H9 (cell line): ENCODE results near the gene KCTD16. TPM values are rescaled to one million over a fixed set of nuclear protein-coding genes. Genes with fewer than 3 reads are reported as not detected.

Experiments
- DNase-seq: peaks from one replicate; pipeline ENCODE4 v3.0.0-alpha.2; 2017
- H2AFZ ChIP-seq: one replicate; pipeline ENCODE4 v1.6.1; 2013; ENCODE audit warnings: mild to moderate bottlenecking, low read length, control low read depth, moderate library complexity
- H2AK5ac ChIP-seq: 2 replicates; pipeline ENCODE4 v1.6.1; 2013; ENCODE audit warnings: low read length, control low read depth, mixed read lengths; ENCODE audit not compliant: insufficient read length
- H2BK120ac ChIP-seq: one replicate; pipeline ENCODE4 v1.6.1; 2013; ENCODE audit warnings: low read depth, mild to moderate bottlenecking, low read length, control low read depth, inconsistent platforms; ENCODE audit not compliant: poor library complexity, severe bottlenecking
- H2BK12ac ChIP-seq: 2 replicates; pipeline ENCODE4 v1.6.1; 2013; ENCODE audit warnings: low read length, control low read depth, mixed read lengths, low read depth; ENCODE audit not compliant: insufficient read length
- H2BK15ac ChIP-seq: 2 replicates; pipeline ENCODE4 v1.6.1; 2013; ENCODE audit warnings: low read depth, low read length, control low read depth
- H2BK20ac ChIP-seq: one replicate; pipeline ENCODE4 v1.6.1; 2013; ENCODE audit warnings: low read depth, mild to moderate bottlenecking, low read length, control low read depth, inconsistent platforms; ENCODE audit not compliant: poor library complexity, severe bottlenecking
- H2BK5ac ChIP-seq: 2 replicates; pipeline ENCODE4 v1.6.1; 2013; ENCODE audit warnings: low read length, control low read depth, mixed read lengths; ENCODE audit not compliant: insufficient read length
- H3K14ac ChIP-seq: 2 replicates; pipeline ENCODE4 v1.6.1; 2013; ENCODE audit warnings: low read length, control low read depth; ENCODE audit not compliant: insufficient read depth
- H3K18ac ChIP-seq: 2 replicates; pipeline ENCODE4 v1.6.1; 2013; ENCODE audit warnings: low read depth, mild to moderate bottlenecking, mixed read lengths, low read length, control low read depth; ENCODE audit not compliant: insufficient read length
- H3K23ac ChIP-seq: 2 replicates; pipeline ENCODE4 v1.6.1; 2013; ENCODE audit warnings: low read length, control low read depth, mixed read lengths, low read depth; ENCODE audit not compliant: insufficient read length
- H3K23me2 ChIP-seq: 2 replicates; pipeline ENCODE4 v1.6.1; 2013; ENCODE audit warnings: low read depth, mild to moderate bottlenecking, mixed read lengths, low read length, control low read depth; ENCODE audit not compliant: insufficient read length, poor library complexity, severe bottlenecking
- H3K27ac ChIP-seq: 2 replicates; pipeline ENCODE4 v1.5.1; 2013; ENCODE audit warnings: low read length, control low read depth, mixed read lengths, low read depth; ENCODE audit not compliant: insufficient read length
- H3K27me3 ChIP-seq: 2 replicates; pipeline ENCODE4 v1.6.1; 2013; ENCODE audit warnings: low read length, control low read depth, inconsistent platforms; ENCODE audit not compliant: insufficient read depth
- H3K4ac ChIP-seq: 2 replicates; pipeline ENCODE4 v1.6.1; 2013; ENCODE audit warnings: low read depth, mild to moderate bottlenecking, control low read depth, inconsistent platforms, low read length, moderate library complexity
- H3K4me1 ChIP-seq: 2 replicates; pipeline ENCODE4 v1.6.1; 2013; ENCODE audit warnings: low read length, control low read depth, inconsistent platforms; ENCODE audit not compliant: insufficient read depth
- H3K4me2 ChIP-seq: 2 replicates; pipeline ENCODE4 v1.6.1; 2013; ENCODE audit warnings: low read length, control low read depth, mixed read lengths; ENCODE audit not compliant: insufficient read length, insufficient read depth
- H3K56ac ChIP-seq: 2 replicates; pipeline ENCODE4 v1.6.1; 2013; ENCODE audit warnings: low read depth, mild to moderate bottlenecking, mixed read lengths, low read length, control low read depth; ENCODE audit not compliant: insufficient read length
- H3K79me1 ChIP-seq: 2 replicates; pipeline ENCODE4 v1.6.1; 2013; ENCODE audit warnings: low read depth, mild to moderate bottlenecking, moderate library complexity, low read length, control low read depth, inconsistent platforms; ENCODE audit not compliant: insufficient read depth, poor library complexity, severe bottlenecking
- H3K79me2 ChIP-seq: 2 replicates; pipeline ENCODE4 v1.6.1; 2013; ENCODE audit warnings: low read length, control low read depth, inconsistent platforms; ENCODE audit not compliant: insufficient read depth
- H3K9ac ChIP-seq: 2 replicates; pipeline ENCODE4 v1.6.1; 2013; ENCODE audit warnings: low read length, control low read depth, mixed read lengths; ENCODE audit not compliant: insufficient read length; ENCODE audit errors: extremely low read depth
- H3K9me3 ChIP-seq: one replicate; pipeline ENCODE4 v1.6.1; 2013; ENCODE audit warnings: low read depth, low read length, inconsistent platforms; ENCODE audit not compliant: control insufficient read depth
- H3T11ph ChIP-seq: one replicate; pipeline ENCODE4 v1.6.1; 2013; ENCODE audit warnings: mild to moderate bottlenecking, low read length, control low read depth, inconsistent platforms
- H4K20me1 ChIP-seq: one replicate; pipeline ENCODE4 v1.6.1; 2013; ENCODE audit not compliant: control insufficient read depth, insufficient read length, insufficient read depth
- H4K5ac ChIP-seq: 2 replicates; pipeline ENCODE4 v1.6.1; 2013; ENCODE audit warnings: low read depth, mild to moderate bottlenecking, mixed read lengths, low read length, control low read depth; ENCODE audit not compliant: insufficient read length
- H4K8ac ChIP-seq: replicated peaks from 2 replicates; pipeline ENCODE4 v1.6.1; 2013; ENCODE audit warnings: low read length, control low read depth, mixed read lengths, low read depth; ENCODE audit not compliant: insufficient read length
- H4K91ac ChIP-seq: 2 replicates; pipeline ENCODE4 v1.6.1; 2013; ENCODE audit warnings: low read depth, mild to moderate bottlenecking, moderate library complexity, mixed read lengths, low read length, control low read depth; ENCODE audit not compliant: insufficient read length
- H3K27ac Mint-ChIP-seq, 3 experiments: 2 replicates in 2 of 3; 3 replicates in 1 of 3; pipeline ENCODE4 v1.8.0; 2020 to 2021; ENCODE audit warnings: mixed read lengths in 3 of 3, mild to moderate bottlenecking in 1 of 3, moderate library complexity in 1 of 3
- H3K27me3 Mint-ChIP-seq: 2 replicates; pipeline ENCODE4 v1.8.0; 2021; ENCODE audit warnings: low read depth, mild to moderate bottlenecking, moderate library complexity, mixed read lengths
- H3K36me3 Mint-ChIP-seq, 3 experiments: 2 replicates in 2 of 3; 3 replicates in 1 of 3; pipeline ENCODE4 v1.8.0; 2020 to 2021; ENCODE audit warnings: low read depth in 3 of 3, mixed read lengths in 3 of 3; ENCODE audit not compliant: insufficient read depth in 1 of 3
- H3K4me1 Mint-ChIP-seq, 2 experiments: 2 replicates each; pipeline ENCODE4 v1.8.0; 2020; ENCODE audit warnings: mixed read lengths in 2 of 2
- H3K4me3 Mint-ChIP-seq, 2 experiments: 2 replicates in 1 of 2; 3 replicates in 1 of 2; pipeline ENCODE4 v1.8.0; 2020 to 2021; ENCODE audit warnings: mild to moderate bottlenecking in 2 of 2, mixed read lengths in 2 of 2, moderate library complexity in 1 of 2
- H3K9me3 Mint-ChIP-seq, 2 experiments: 2 replicates in 1 of 2; 3 replicates in 1 of 2; pipeline ENCODE4 v1.8.0; 2020; ENCODE audit warnings: mild to moderate bottlenecking in 2 of 2, mixed read lengths in 2 of 2, moderate library complexity in 1 of 2
- CTCF ChIP-seq: fragments of 200-600 bp; sonication (generic); conservative IDR thresholded peaks from 3 replicates; pipeline ENCODE4 v1.8.0; 2021; ENCODE audit warnings: antibody characterized with exemption, mild to moderate bottlenecking
- WGBS: extraction: QIAGEN DNeasy Blood & Tissue Kit; methylation state at CpG from one replicate; pipeline ENCODE4 v1.1.7; 2013; ENCODE audit warnings: missing lambda C conversion rate, low lambda C conversion rate, mixed read lengths; ENCODE audit not compliant: insufficient read length; ENCODE audit errors: extremely low coverage; 5-methylcytosine and 5-hydroxymethylcytosine counted together
- total RNA-seq: library from RNA; stranded (reverse); gene quantifications from 2 replicates; pipeline ENCODE4 v1.2.1, GENCODE V29; 2021

Gene KCTD16
- total RNA-seq, 1 experiment from 2014 or later: 0.09 TPM

GRCh38 chr5:144429905-144430304 lies 259.2 kb downstream of the KCTD16 start:
- no peaks in the 10 kb centered on the region for H3K27me3 Mint-ChIP-seq
- H2BK15ac ChIP-seq: no peak overlapping the region
- WGBS: no CpG with 5 or more reads among the region's 1 CpG
- no peak overlapping the region for H2BK12ac ChIP-seq
- no peak overlapping the region for H2BK120ac ChIP-seq
- no peak overlapping the region for H2AFZ ChIP-seq
- H3K27me3 ChIP-seq: no peaks in the 10 kb centered on the region
- no peak overlapping the region for H3K4me3 Mint-ChIP-seq
- H3K27ac Mint-ChIP-seq: no peak overlapping the region
- H3K9me3 Mint-ChIP-seq: no peaks in the 10 kb centered on the region
- no peak for TF ChIP-seq CTCF
- H3K23me2 ChIP-seq: no peaks in the 10 kb centered on the region
- no peak for DNase-seq
- H2AK5ac ChIP-seq: no peak overlapping the region
- H3T11ph ChIP-seq: no peak overlapping the region
- no peak overlapping the region for H4K5ac ChIP-seq
- H4K8ac ChIP-seq: no peak overlapping the region
- H2BK5ac ChIP-seq: no peak overlapping the region
- no peaks in the 10 kb centered on the region for H3K79me2 ChIP-seq
- no peaks in the 10 kb centered on the region for H3K9me3 ChIP-seq
- no peaks in the 10 kb centered on the region for H3K36me3 Mint-ChIP-seq
- no peak overlapping the region for H3K18ac ChIP-seq
- H3K23ac ChIP-seq: no peak overlapping the region
- H3K79me1 ChIP-seq: no peaks in the 10 kb centered on the region
- no peaks in the 10 kb centered on the region for H4K20me1 ChIP-seq
- H2BK20ac ChIP-seq: no peak overlapping the region
- H3K56ac ChIP-seq: no peak overlapping the region
- H3K4ac ChIP-seq: no peak overlapping the region
- no peak overlapping the region for H3K4me2 ChIP-seq
- no peak overlapping the region for H3K14ac ChIP-seq
- H3K4me1 Mint-ChIP-seq: no peaks in the 10 kb centered on the region
- H3K4me1 ChIP-seq: no peaks in the 10 kb centered on the region
- no peak overlapping the region for H4K91ac ChIP-seq
- no peak overlapping the region for H3K9ac ChIP-seq
- no peak overlapping the region for H3K27ac ChIP-seq
